ENCODE measurements around the gene TMEM250.

DNA sequence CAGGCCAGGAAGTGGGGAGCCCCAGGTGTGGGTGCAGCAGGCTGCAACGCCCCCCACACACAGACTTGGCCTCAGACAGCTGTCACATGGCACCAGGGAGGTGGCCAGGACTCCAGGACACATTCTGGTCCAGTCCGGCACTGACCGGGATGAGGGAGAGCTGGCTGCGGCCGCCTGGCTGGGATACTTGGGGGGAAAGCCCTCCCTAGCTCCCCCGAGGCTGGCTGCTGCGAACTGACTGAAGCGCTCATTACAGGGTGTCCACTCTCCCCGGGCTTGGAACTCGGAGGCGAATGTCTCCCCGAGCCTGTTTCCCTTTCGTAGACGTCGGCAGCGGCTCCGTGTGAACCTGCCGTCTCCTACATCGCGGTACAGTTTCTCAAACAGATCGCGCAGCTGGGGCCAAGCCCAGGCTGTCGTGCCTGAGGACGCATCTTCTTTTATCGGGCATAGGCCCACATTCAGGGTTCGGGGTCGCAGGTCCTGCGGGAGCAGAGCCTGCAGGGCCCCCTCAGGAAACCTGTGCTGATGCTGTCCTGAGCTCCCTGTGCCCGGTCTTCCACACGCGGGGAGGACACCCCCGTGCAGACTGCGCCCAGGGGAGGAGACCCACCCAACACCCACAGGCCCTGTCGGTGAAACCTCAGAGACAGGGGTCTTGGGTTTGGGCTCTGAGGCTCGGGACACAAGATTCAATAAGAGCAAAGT is 43.4 kb downstream of the TMEM250 start:
- TF ChIP-seq, protein P1, sequence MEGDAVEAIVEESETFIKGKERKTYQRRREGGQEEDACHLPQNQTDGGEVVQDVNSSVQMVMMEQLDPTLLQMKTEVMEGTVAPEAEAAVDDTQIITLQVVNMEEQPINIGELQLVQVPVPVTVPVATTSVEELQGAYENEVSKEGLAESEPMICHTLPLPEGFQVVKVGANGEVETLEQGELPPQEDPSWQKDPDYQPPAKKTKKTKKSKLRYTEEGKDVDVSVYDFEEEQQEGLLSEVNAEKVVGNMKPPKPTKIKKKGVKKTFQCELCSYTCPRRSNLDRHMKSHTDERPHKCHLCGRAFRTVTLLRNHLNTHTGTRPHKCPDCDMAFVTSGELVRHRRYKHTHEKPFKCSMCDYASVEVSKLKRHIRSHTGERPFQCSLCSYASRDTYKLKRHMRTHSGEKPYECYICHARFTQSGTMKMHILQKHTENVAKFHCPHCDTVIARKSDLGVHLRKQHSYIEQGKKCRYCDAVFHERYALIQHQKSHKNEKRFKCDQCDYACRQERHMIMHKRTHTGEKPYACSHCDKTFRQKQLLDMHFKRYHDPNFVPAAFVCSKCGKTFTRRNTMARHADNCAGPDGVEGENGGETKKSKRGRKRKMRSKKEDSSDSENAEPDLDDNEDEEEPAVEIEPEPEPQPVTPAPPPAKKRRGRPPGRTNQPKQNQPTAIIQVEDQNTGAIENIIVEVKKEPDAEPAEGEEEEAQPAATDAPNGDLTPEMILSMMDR (IDR thresholded peaks at IDR 0.05), result no peak
- no peak for TF ChIP-seq POLR2A (IDR thresholded peaks at IDR 0.05)
